ENCODE results near the gene TEPSIN. TPM values are rescaled to one million over a fixed set of nuclear protein-coding genes. Genes with fewer than 3 reads are reported as not detected.

The TEPSIN gene
- total RNA-seq, 1 donor from 2014 or later = 50.1 TPM

- H3K4me1 Mint-ChIP-seq (ENCODE audit: unreplicated experiment) = no peaks in the 10 kb centered on the region
- no peak for DNase-seq (ENCODE audit: extremely low spot score, unreplicated experiment)
- H3K9me3 Mint-ChIP-seq = no peaks in the 10 kb centered on the region
- H3K36me3 Mint-ChIP-seq = peaks cover 16% of the 10 kb centered on the region
- H3K4me3 Mint-ChIP-seq = no peak overlapping the region
- H3K27ac Mint-ChIP-seq = no peak overlapping the region
- H3K27me3 Mint-ChIP-seq = no peaks in the 10 kb centered on the region
- no peak for TF ChIP-seq CTCF (conservative IDR thresholded peaks at IDR 0.05)
Measured at GRCh38 chr17:81274471-81274855, 35.6 kb upstream of the TEPSIN start.

GRCh38 chr17:81273698-81274470 lies 35.0 kb upstream of the TEPSIN start:
- H3K4me1 Mint-ChIP-seq (ENCODE audit: unreplicated experiment) = no peaks in the 10 kb centered on the region
- DNase-seq (ENCODE audit: extremely low spot score, unreplicated experiment) = no peak
- H3K36me3 Mint-ChIP-seq = peaks cover 20% of the 10 kb centered on the region
- no peak overlapping the region for H3K4me3 Mint-ChIP-seq
- H3K27ac Mint-ChIP-seq = no peak overlapping the region
- no peak for TF ChIP-seq CTCF (conservative IDR thresholded peaks at IDR 0.05)
- H3K27me3 Mint-ChIP-seq = no peaks in the 10 kb centered on the region
- H3K9me3 Mint-ChIP-seq = no peaks in the 10 kb centered on the region

- H3K27me3 Mint-ChIP-seq = no peaks in the 10 kb centered on the region
- H3K4me1 Mint-ChIP-seq (ENCODE audit: unreplicated experiment) = peaks cover 5% of the 10 kb centered on the region
- H3K27ac Mint-ChIP-seq = no peak overlapping the region
- no peaks in the 10 kb centered on the region for H3K9me3 Mint-ChIP-seq
- no peak for TF ChIP-seq CTCF (conservative IDR thresholded peaks at IDR 0.05)
- DNase-seq (ENCODE audit: extremely low spot score, unreplicated experiment) = no peak
- H3K36me3 Mint-ChIP-seq = peaks cover 31% of the 10 kb centered on the region
- no peak overlapping the region for H3K4me3 Mint-ChIP-seq
Measured at GRCh38 chr17:81272616-81273015, 33.8 kb upstream of the TEPSIN start.

GRCh38 chr17:81271226-81271625 lies 32.4 kb upstream of the TEPSIN start:
- peaks cover 8% of the 10 kb centered on the region for H3K4me1 Mint-ChIP-seq (ENCODE audit: unreplicated experiment)
- H3K27me3 Mint-ChIP-seq = no peaks in the 10 kb centered on the region
- H3K36me3 Mint-ChIP-seq = peaks cover 37% of the 10 kb centered on the region
- no peak for TF ChIP-seq CTCF (conservative IDR thresholded peaks at IDR 0.05)
- no peak overlapping the region for H3K27ac Mint-ChIP-seq
- no peaks in the 10 kb centered on the region for H3K9me3 Mint-ChIP-seq
- no peak for DNase-seq (ENCODE audit: extremely low spot score, unreplicated experiment)
- H3K4me3 Mint-ChIP-seq = no peak overlapping the region

GRCh38 chr17:81270279-81270678 lies 31.4 kb upstream of the TEPSIN start:
- H3K27me3 Mint-ChIP-seq = no peaks in the 10 kb centered on the region
- H3K36me3 Mint-ChIP-seq = peaks cover 34% of the 10 kb centered on the region
- no peak for DNase-seq (ENCODE audit: extremely low spot score, unreplicated experiment)
- TF ChIP-seq CTCF (conservative IDR thresholded peaks at IDR 0.05) = no peak
- H3K27ac Mint-ChIP-seq = no peak overlapping the region
- H3K9me3 Mint-ChIP-seq = no peaks in the 10 kb centered on the region
- no peak overlapping the region for H3K4me3 Mint-ChIP-seq
- H3K4me1 Mint-ChIP-seq (ENCODE audit: unreplicated experiment) = peaks cover 8% of the 10 kb centered on the region
